IgD-negative memory B cell (primary cell): ENCODE results near the gene STK25. TPM values are rescaled to one million over a fixed set of nuclear protein-coding genes. Genes with fewer than 3 reads are reported as not detected.

Experiments
- H3K27ac Mint-ChIP-seq, 3 donors: one replicate each; pipeline ENCODE4 v1.8.0; 2020 to 2022; ENCODE audit warnings: mild to moderate bottlenecking in 3 of 3, mixed read lengths in 3 of 3, moderate library complexity in 1 of 3
- H3K27me3 Mint-ChIP-seq: one replicate; pipeline ENCODE4 v1.8.0; 2021; ENCODE audit warnings: mixed read lengths
- H3K36me3 Mint-ChIP-seq: one replicate; pipeline ENCODE4 v1.8.0; 2020; ENCODE audit warnings: mild to moderate bottlenecking, mixed read lengths
- H3K4me1 Mint-ChIP-seq, 3 donors: one replicate each; pipeline ENCODE4 v1.8.0; 2020 to 2022; ENCODE audit warnings: mixed read lengths in 3 of 3, mild to moderate bottlenecking in 1 of 3
- H3K4me3 Mint-ChIP-seq, 4 donors: one replicate each; pipeline ENCODE4 v1.8.0; 2020 to 2022; ENCODE audit warnings: mild to moderate bottlenecking in 4 of 4, mixed read lengths in 4 of 4, moderate library complexity in 3 of 4
- H3K9me3 Mint-ChIP-seq, 3 donors: one replicate each; pipeline ENCODE4 v1.8.0; 2020 to 2021; ENCODE audit warnings: mixed read lengths in 3 of 3, mild to moderate bottlenecking in 1 of 3
- polyA plus RNA-seq: library from polyadenylated mRNA; unstranded; fragments of 300-500 nt; fragmentation: Illumina TruSeq; gene quantifications from one replicate; pipeline ENCODE4 v1.2.3, GENCODE V29; 2021

Gene STK25
- polyA plus RNA-seq = 90.5 TPM

DNA sequence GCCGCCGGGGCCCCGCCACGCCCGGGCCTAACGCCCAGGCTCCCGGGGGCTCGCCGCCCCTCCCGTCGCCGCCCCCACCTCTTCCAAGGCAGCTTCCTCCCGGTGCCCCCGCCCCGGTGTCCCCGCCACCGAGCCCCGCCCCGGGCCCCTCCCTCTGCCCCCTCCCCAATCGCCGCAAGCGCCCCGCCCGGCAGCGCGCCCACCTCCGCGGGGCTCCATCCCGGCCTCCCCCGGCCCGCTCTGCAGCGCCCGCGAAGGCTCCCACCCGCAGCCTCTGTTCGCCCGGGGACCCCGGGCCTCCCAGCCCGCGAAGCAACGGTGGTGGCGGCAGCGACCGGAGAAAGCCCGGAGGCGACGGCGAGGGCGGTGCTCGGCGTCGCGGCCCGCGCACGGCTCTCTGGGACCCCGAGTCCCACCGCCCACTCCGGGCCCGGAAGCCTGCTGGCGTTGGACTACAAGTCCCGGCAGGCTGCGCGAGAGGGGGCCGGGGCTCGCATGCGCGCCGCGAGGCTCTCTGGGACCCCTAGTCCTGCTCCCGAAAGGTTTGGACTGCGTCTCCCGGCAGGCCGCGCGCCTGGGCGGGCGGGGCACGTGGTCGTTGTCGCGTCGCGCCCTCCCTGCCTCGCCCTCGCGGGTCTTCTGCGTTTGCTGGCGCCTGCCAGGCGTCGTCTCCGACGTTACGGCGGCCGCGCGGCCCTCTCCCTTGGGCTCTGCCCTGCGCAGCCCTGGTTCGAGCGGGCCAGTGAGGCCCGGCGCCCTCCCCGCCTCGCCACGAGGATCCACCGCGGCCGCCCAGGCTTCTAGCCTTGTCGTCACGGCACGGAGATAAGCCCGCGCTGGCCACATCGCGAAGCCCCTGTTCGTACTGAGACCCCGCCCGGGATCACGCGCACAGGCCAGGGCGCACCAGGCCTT, at the start of gene STK25:
STK25 (minus strand) TSS at position 345 of the 915 bp plus-strand sequence. CDS start 549 bp downstream, outside the sequence.
- Mint-ChIP-seq H3K9me3 (no peaks in the 10 kb centered on the region), H3K36me3 (no peaks in the 10 kb centered on the region), H3K4me1 (peaks cover 4 to 13% (median 12%) of the 10 kb centered on the region in 3 donors), H3K27me3 (no peaks in the 10 kb centered on the region), H3K4me3 (peak within 1 kb of the TSS; percentile 81 to 95 (median 93)), H3K27ac (peak within 1 kb of the TSS; percentile 46 to 94 (median 80))

DNA sequence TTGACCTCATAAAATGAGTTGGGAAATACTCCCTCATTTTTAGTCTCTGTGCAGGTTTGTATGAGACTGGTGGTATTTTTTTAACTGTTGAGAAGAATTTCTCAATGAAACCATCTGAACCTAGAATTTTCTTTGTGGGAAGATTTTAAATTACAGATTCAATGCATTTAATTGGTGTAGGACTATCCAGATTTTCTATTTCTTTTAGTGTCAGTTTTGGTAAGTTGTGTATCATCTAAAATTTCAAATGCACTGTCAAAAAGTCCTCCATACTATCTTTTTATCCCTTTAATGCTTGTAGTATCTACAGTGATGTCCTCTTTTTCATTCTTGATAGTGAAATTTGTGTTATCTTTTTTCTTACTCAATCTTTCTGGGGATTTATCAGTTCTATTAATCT, 48.4 kb upstream of the STK25 start:
- Mint-ChIP-seq H3K9me3 (peaks cover 5 to 9% (median 9%) of the 10 kb centered on the region in 3 donors), H3K4me3 (no peak overlapping the region), H3K36me3 (peaks cover 3% of the 10 kb centered on the region), H3K27ac (no peak overlapping the region), H3K27me3 (peaks cover 32% of the 10 kb centered on the region), H3K4me1 (peaks cover 0 to 3% (median 2%) of the 10 kb centered on the region in 3 donors)

DNA sequence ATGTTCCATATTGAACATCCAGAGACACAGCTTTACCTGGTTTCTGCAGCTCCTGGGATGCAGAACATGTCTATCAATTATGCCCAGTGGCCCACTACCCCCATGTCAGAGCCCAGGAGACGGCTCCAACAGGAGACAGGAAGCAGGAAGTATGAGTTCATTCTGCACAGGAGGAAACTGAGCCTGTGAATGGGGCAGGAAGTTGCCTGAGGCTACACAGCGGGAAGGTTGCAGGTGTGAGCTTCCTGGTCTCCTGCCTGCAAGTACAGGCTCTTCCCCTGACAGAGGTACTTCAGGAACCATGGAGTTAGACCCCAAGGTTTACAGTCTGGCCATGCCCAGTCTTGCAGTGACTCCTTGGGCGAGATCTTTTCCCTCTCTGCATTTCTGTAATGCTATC, 47.3 kb upstream of the STK25 start:
- no peak overlapping the region for H3K27ac Mint-ChIP-seq
- peaks cover 0 to 3% (median 2%) of the 10 kb centered on the region in 3 donors for H3K4me1 Mint-ChIP-seq
- no peak overlapping the region for H3K4me3 Mint-ChIP-seq
- peaks cover 3% of the 10 kb centered on the region for H3K36me3 Mint-ChIP-seq
- H3K9me3 Mint-ChIP-seq = peaks cover 5 to 9% (median 9%) of the 10 kb centered on the region in 3 donors
- H3K27me3 Mint-ChIP-seq = peaks cover 27% of the 10 kb centered on the region

DNA sequence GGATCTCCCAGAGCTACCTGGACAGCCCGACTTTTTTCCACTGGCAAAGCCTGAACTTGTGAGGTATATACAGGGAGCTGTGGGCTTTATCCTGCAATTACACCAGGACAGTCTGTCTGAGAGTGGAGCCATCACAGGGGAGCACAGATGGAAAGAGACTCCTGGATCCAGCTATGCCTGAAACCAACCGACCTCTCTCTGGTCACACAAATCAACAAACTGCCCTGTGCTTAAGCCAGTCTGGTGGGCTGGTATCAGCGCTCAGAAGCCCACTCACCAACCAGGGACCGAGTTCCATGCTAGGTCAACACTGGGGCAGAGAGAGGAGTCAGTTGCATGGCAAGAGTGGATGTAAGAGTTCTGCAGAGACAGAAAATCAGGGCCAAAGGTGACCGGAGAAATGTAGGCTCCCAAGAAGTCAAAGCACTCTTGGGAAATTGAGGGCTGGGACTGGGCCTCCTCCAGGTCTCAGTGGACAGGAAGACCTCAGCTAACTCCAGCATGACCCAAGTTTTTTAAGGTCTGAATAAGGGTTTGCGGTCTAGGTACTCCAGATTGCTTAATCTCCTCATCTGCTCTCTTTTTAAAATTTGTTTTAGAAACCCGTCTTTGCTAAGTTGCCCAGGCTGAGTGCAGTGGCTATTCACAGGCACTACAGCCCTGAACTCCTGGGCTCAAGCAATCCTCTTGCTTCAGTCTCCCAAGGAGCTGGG, 46.4 kb upstream of the STK25 start:
- H3K9me3 Mint-ChIP-seq = peaks cover 5 to 9% (median 9%) of the 10 kb centered on the region in 3 donors
- no peak overlapping the region for H3K4me3 Mint-ChIP-seq
- H3K36me3 Mint-ChIP-seq = peaks cover 3% of the 10 kb centered on the region
- H3K27ac Mint-ChIP-seq = no peak overlapping the region
- H3K27me3 Mint-ChIP-seq = peaks cover 22% of the 10 kb centered on the region
- H3K4me1 Mint-ChIP-seq = peaks cover 0 to 1% (median 1%) of the 10 kb centered on the region in 3 donors

DNA sequence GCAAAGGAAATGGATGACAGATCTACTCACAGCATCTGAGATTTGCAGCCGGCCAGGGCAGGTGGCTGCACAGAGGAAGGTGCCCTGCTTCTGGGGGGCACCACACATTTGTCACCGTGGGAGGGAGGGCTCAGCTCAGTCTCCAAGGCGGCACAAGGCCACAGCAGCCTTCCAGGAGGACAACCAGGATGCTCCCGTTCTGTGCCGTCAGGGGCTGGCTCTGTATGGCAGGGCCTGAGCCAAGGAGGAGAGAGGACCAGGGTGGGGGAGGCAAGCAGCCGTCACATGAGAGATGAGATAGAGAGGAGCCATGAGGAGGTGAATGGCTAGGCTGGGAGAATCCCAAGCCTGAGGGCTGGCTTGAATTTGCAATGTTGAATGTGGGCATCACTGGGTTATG, 45.6 kb upstream of the STK25 start:
- Mint-ChIP-seq H3K27ac (no peak overlapping the region), H3K27me3 (peaks cover 24% of the 10 kb centered on the region), H3K9me3 (peaks cover 5 to 9% (median 9%) of the 10 kb centered on the region in 3 donors), H3K4me3 (no peak overlapping the region), H3K36me3 (peaks cover 3% of the 10 kb centered on the region), H3K4me1 (no peaks in the 10 kb centered on the region)

DNA sequence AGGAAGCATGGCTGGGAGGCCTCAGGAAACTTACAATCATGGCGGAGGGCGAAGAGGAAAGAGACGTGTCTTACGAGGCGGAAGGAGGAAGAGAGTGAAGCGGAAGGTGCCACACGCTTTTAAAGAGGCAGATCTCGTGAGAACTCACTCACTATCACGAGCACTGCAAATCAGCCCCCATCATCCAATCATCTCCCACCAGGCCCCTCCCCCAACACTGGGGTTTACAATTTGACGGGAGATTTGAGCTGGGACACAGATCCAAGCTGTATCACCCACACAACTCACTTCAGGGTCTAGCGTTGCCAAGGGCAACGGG, 45.1 kb upstream of the STK25 start:
- H3K27ac Mint-ChIP-seq = no peak overlapping the region
- H3K27me3 Mint-ChIP-seq = peaks cover 26% of the 10 kb centered on the region
- H3K36me3 Mint-ChIP-seq = peaks cover 3% of the 10 kb centered on the region
- H3K4me3 Mint-ChIP-seq = no peak overlapping the region
- H3K4me1 Mint-ChIP-seq = no peaks in the 10 kb centered on the region
- H3K9me3 Mint-ChIP-seq = peaks cover 5 to 9% (median 9%) of the 10 kb centered on the region in 3 donors

DNA sequence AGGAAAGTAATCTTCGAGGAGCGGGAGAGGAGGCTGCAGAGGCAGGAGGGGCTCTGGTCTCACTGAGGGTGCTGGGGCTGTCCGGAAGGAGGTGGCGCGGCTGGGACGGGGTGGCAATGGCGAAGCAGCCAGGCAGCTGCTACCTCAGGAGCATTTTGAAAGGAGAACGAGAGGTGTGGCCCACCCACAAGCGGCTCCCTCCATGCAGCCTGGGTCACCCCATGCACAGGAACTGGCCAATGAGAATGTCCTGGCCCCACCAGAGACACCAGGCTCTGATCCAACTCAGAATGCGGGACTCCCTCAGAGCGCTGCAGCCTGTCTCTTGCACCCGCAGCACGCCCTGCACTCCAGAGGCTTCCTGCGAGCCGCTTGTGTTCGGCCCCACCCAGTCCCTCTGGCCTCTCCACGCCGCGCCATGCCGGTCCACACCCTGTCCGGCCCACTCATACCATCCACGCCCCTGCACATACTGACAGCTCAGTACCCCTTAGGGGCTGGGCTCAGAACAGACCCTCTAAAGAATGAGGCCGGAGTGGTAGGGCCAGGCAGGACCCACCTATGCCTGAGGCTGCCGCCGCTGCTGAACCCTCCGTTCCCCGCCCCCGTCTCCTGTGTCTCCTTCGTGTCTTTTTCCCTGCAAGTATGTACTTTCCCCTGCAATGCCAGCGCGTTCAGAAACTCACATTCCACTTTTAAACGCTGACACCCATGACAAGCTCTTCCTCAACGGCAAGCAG, 43.8 kb upstream of the STK25 start:
- H3K27ac Mint-ChIP-seq = no peak overlapping the region
- H3K4me3 Mint-ChIP-seq = no peak overlapping the region
- peaks cover 17% of the 10 kb centered on the region for H3K27me3 Mint-ChIP-seq
- H3K36me3 Mint-ChIP-seq = no peaks in the 10 kb centered on the region
- H3K4me1 Mint-ChIP-seq = no peaks in the 10 kb centered on the region
- H3K9me3 Mint-ChIP-seq = peaks cover 0 to 2% (median 1%) of the 10 kb centered on the region in 3 donors

DNA sequence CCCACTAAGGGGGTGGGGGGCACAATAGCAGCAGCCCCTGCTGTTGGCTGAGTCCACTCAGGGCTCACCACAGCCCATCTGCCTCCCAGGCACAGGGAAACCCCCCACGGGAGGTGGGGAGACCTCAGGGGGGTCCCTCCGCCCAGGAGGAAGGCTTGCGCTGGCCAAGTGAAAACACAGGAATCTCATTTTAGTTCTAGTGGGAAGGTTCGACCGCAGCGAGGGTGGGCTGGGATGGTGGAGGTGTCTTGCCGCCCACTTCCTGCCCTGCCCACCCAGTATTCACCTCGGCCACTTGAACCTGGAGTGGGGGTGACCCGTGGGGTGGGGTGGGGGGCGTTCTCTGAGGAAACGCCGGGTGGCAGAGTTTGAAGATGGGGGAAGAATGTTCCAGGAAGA, 43.2 kb upstream of the STK25 start:
- H3K27me3 Mint-ChIP-seq = peaks cover 20% of the 10 kb centered on the region
- no peaks in the 10 kb centered on the region for H3K4me1 Mint-ChIP-seq
- peaks cover 0 to 2% (median under 1%) of the 10 kb centered on the region in 3 donors for H3K9me3 Mint-ChIP-seq
- no peaks in the 10 kb centered on the region for H3K36me3 Mint-ChIP-seq
- no peak overlapping the region for H3K4me3 Mint-ChIP-seq
- H3K27ac Mint-ChIP-seq = no peak overlapping the region

DNA sequence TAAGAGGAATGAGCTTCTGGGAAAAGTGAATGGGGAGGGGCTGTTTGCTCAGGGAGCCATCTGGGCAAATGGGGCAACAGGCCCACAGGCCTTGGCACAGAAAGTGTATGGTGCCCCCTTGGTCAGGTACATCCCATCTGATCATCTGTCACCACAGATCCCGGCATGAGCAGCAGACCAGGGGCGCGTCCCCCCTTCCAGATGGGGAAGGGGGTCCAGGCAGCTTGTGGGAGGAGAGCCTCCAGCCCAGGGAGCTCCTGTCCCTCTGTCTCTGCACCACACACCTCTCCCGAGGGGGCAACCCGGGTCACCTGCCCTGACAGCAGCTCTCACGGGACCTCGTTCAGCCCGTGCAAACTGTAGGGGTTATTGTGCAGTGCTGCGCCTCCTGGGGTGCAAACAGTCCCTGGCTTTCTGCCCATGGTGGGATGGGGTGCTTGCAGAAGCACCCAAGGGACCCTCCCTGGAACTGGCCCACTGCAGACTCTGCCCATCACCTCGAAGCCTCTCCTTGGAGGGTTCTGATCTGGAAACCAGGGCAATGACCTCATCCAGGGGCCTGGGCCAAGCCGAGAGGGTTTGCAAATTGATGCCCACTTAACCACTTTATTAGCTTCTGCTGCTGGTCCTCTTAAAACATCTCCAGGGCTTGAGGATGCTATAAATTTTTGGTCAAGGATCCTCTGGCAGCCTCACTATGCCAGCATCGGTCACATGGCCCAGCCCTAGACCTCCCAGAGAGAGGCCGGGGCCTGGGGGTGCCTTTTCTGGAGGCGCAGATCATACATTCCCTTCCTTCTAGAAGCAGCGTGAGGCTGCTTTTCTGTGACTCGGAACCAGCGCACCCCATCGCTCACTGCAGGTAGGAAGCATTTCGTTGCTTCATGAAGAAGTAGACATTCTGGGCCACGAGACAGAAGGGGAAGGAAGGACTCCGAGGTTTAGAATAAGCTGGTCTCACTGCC, 42.5 kb upstream of the STK25 start:
- Mint-ChIP-seq H3K9me3 (peaks cover 0 to 2% (median 0%) of the 10 kb centered on the region in 3 donors), H3K36me3 (no peaks in the 10 kb centered on the region), H3K27ac (no peak overlapping the region), H3K4me3 (no peak overlapping the region), H3K4me1 (no peaks in the 10 kb centered on the region), H3K27me3 (peaks cover 20% of the 10 kb centered on the region)

DNA sequence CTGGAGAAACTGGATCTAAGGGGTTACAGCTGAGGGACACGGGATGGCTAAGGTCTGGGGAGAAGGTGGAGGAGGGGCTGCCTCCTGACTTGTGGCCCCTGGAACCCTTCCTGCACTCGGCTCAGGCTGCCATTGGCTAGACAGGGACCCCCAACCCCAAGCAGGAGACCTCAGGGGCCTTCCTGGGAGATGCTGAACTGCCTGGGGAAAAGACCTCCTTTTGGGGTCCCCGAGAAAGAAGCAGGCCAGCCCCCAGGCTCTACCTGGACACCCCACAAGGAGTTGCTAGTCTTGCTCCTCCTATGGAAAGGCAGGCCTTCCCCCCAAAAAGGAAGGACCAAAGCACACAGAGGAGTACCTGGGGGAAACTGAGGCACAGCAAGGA, 40.1 kb upstream of the STK25 start:
- Mint-ChIP-seq H3K27ac (no peak overlapping the region), H3K27me3 (peaks cover 14% of the 10 kb centered on the region), H3K9me3 (peaks cover 0 to 2% (median 0%) of the 10 kb centered on the region in 3 donors), H3K36me3 (no peaks in the 10 kb centered on the region), H3K4me1 (no peaks in the 10 kb centered on the region), H3K4me3 (no peak overlapping the region)

DNA sequence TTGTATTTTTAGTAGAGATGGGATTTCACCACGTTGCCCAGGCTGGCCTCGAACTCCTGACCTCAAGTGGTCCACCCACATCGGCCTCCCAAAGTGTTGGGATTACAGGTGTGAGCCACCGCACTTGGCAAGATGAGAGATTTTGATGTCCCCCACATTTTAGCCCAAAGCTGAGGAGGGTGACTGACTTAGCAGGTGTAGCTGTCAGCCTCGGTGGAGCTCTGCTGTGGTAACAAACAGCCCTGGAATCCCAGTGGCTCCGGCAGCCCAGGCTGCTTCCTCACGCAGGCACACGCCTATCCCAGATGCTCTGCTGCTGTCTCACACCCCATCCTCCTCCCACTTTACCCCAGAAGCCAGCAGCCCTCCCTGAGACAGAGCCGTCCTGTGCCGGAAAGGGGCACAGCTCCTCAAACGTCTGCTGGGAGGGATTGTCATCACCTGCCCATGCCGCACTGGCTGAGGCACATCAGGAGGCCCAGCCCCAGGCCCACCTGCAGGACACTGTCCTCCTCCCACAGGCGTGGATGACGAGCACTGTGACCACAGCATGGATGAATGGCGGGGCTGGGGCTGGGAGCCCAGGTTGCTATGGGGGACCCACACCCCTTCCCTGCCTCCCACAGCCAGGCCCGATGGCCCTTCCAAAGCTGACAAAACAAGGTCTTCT, 39.5 kb upstream of the STK25 start:
- no peaks in the 10 kb centered on the region for H3K9me3 Mint-ChIP-seq
- no peaks in the 10 kb centered on the region for H3K36me3 Mint-ChIP-seq
- no peak overlapping the region for H3K27ac Mint-ChIP-seq
- H3K4me1 Mint-ChIP-seq = no peaks in the 10 kb centered on the region
- no peak overlapping the region for H3K4me3 Mint-ChIP-seq
- peaks cover 18% of the 10 kb centered on the region for H3K27me3 Mint-ChIP-seq

DNA sequence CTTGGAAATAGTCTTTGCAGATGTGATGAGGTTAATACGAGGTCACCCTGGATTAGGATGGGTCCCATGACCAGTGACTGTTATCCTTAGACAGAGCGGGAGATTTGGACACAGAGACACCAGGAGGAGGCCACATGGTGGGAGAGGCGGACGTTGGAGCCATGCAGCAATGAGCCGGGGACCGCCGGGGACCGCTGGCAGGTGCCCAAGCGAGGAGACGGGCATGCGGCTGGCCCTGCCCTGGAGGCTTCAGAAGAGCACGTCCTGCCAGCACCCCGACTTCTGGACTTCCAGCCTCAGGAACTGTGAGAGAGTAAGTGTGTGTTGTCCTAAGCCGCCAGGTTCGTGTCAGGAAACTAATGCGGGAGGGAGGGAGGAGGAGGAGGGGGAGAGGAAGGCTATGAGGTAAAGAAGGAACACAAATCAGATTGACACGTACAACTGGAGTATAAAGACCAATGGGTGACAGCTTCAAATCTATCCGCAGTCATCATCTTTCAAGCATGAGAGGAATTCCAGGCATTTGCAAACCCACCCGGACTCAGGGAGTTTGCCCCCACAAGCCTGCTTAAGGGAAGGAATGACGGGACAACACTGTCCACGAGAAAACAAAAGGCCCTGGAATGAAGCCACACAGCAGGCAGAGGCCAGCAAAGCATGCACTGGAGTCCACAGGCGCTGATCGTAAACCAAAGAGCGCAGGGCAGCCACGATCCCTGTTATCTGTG, 38.6 kb upstream of the STK25 start:
- H3K36me3 Mint-ChIP-seq = no peaks in the 10 kb centered on the region
- no peak overlapping the region for H3K27ac Mint-ChIP-seq
- no peaks in the 10 kb centered on the region for H3K4me1 Mint-ChIP-seq
- H3K9me3 Mint-ChIP-seq = no peaks in the 10 kb centered on the region
- peaks cover 25% of the 10 kb centered on the region for H3K27me3 Mint-ChIP-seq
- no peak overlapping the region for H3K4me3 Mint-ChIP-seq
